ENCODE data around the gene ITLN1. TPM values are rescaled to one million over a fixed set of nuclear protein-coding genes. Genes with fewer than 3 reads are reported as not detected.

ITLN1 gene
- total and polyA plus RNA-seq, 2 donors (not counting 3 experiments of a cell fraction or from before 2014, with no cell fraction given), result 0.12 TPM; not detected in 1

GRCh38 chr1:160883581-160884513, 1.1 kb downstream of the ITLN1 start:
- H3K4me1 ChIP-seq (ENCODE audit: control insufficient read depth, extremely low read depth, insufficient read depth, low read length), result no peaks in the 10 kb centered on the region
- no peaks in the 10 kb centered on the region for H3K9me3 ChIP-seq (replicated peaks; ENCODE audit: control insufficient read depth, insufficient read depth, low read length)
- DNase-seq (ENCODE audit: low read depth, low spot score) (no peak), FAIRE-seq (no peak)
- no peaks in the 10 kb centered on the region for H3K27me3 ChIP-seq (ENCODE audit: control insufficient read depth in 2 of 2, insufficient read depth in 2 of 2, low read length in 2 of 2)
- H3K79me2 ChIP-seq (ENCODE audit: control insufficient read depth, insufficient read depth, low read length), result no peaks in the 10 kb centered on the region
- no peak overlapping the region for H3K4me3 ChIP-seq (replicated peaks in 1 of 3; ENCODE audit: insufficient read depth in 1 of 3, low read depth in 1 of 3, low read length in 3 of 3)
- H3K9ac ChIP-seq (replicated peaks; ENCODE audit: extremely low read depth, insufficient read depth, low read length), result no peak overlapping the region
- no peak overlapping the region for H3K27ac ChIP-seq (ENCODE audit: insufficient read depth, low read depth, low read length)
- dilution Hi-C loops (cut with MboI; ENCODE audit: extremely low pct_ligation_motif_present, low sequenced_read_pairs) (no loop called here), intact Hi-C loops (cut with micrococcal nuclease) (no loop called here)
- ChIA-PET CTCF (interaction anchor here (1.0 kb wide), 1 partner anchor 34 kb away, joined by 3 read pairs; no protein-coding TSS in a partner anchor), POLR2A (no interaction called here)
- no peak for TF ChIP-seq MYC (IDR thresholded peaks at IDR 0.05; ENCODE audit: low read depth, low read length)
- no peak for TF ChIP-seq MAX (IDR thresholded peaks at IDR 0.05; ENCODE audit: insufficient read depth, insufficient read length)
- TF ChIP-seq CTCF (IDR thresholded peaks at IDR 0.05; ENCODE audit: extremely low read depth in 1 of 2, insufficient read depth in 1 of 2, low read depth in 1 of 2, low read length in 2 of 2), result no peak
- TF ChIP-seq POLR2A (IDR thresholded peaks at IDR 0.05; ENCODE audit: low read depth, low read length), result no peak
- no peak for TF ChIP-seq FOS (IDR thresholded peaks at IDR 0.05; ENCODE audit: borderline replicate concordance, insufficient read depth, low read length)
- TF ChIP-seq GATA2 (IDR thresholded peaks at IDR 0.05; ENCODE audit: insufficient read depth, insufficient read length, low read depth, low read length), result no peak
- no peak for TF ChIP-seq JUN (IDR thresholded peaks at IDR 0.05; ENCODE audit: borderline replicate concordance, insufficient read depth, insufficient read length, low read depth)
- TF ChIP-seq POLR2AphosphoS5 (IDR thresholded peaks at IDR 0.05; ENCODE audit: insufficient read depth, low read depth, low read length), result no peak
- no peak for TF ChIP-seq EZH2 (IDR thresholded peaks at IDR 0.05; ENCODE audit: borderline replicate concordance, low read depth, low read length, severe bottlenecking)
- H3K36me3 ChIP-seq (ENCODE audit: control insufficient read depth in 2 of 2, extremely low read depth in 1 of 2, insufficient read depth in 2 of 2, low read length in 2 of 2), result no peaks in the 10 kb centered on the region
- no peak overlapping the region for H3K4me2 ChIP-seq (ENCODE audit: insufficient read depth, low read length)
- BruUV-seq (replicated peaks), result no TSS peak
- no peaks in the 10 kb centered on the region for H3K9me1 ChIP-seq (replicated peaks; ENCODE audit: control insufficient read depth, extremely low read depth, insufficient read depth, low read length)
- no peak overlapping the region for H2AFZ ChIP-seq (ENCODE audit: low read depth, low read length)
- no peaks in the 10 kb centered on the region for H4K20me1 ChIP-seq (replicated peaks; ENCODE audit: control insufficient read depth, extremely low read depth, insufficient read depth, low read length)
